ENCODE data around the gene PCNT. TPM values are rescaled to one million over a fixed set of nuclear protein-coding genes. Genes with fewer than 3 reads are reported as not detected.

PCNT gene
- polyA plus RNA-seq, 1 donor from 2014 or later = 28.2 TPM

- Histone ChIP-seq H3K9me2 (ENCODE audit: insufficient read depth, low read length) (no peaks in the 10 kb centered on the region), H3K79me2 (replicated peaks; ENCODE audit: insufficient read depth, low read length) (no peaks in the 10 kb centered on the region), H3K4me2 (ENCODE audit: low read length) (no peak overlapping the region), H3K27me3 (ENCODE audit: insufficient read depth, low read depth, low read length) (no peaks in the 10 kb centered on the region), H4K20me1 (ENCODE audit: insufficient read depth) (no peaks in the 10 kb centered on the region), H3K9ac (ENCODE audit: low read length) (no peak overlapping the region), H3K9me3 (ENCODE audit: low read length) (no peaks in the 10 kb centered on the region), H3K4me3 (ENCODE audit: low read length) (no peak overlapping the region), H3K36me3 (ENCODE audit: insufficient read depth, low read length) (no peaks in the 10 kb centered on the region), H2AFZ (ENCODE audit: low read depth, low read length) (no peak overlapping the region), H3K27ac (ENCODE audit: low read length) (no peak overlapping the region), H3F3A (ENCODE audit: insufficient read depth, low read length, poor library complexity, severe bottlenecking) (no peaks in the 10 kb centered on the region)
- TF ChIP-seq EZH2 (IDR thresholded peaks at IDR 0.05; ENCODE audit: borderline replicate concordance, insufficient read depth, low read length, poor library complexity, severe bottlenecking) (no peak), RAD21 (conservative IDR thresholded peaks at IDR 0.05) (no peak), MXI1 (conservative IDR thresholded peaks at IDR 0.05; ENCODE audit: poor library complexity, severe bottlenecking) (no peak), SMC3 (conservative IDR thresholded peaks at IDR 0.05; ENCODE audit: poor library complexity) (no peak), POLR2AphosphoS5 (IDR thresholded peaks at IDR 0.05) (no peak), TAF1 (IDR thresholded peaks at IDR 0.05; ENCODE audit: low read depth) (no peak), CTCF (IDR thresholded peaks at IDR 0.05; ENCODE audit: poor library complexity, severe bottlenecking) (no peak), EP300 (conservative IDR thresholded peaks at IDR 0.05; ENCODE audit: poor library complexity, severe bottlenecking) (no peak), REST (IDR thresholded peaks at IDR 0.05; ENCODE audit: borderline replicate concordance) (no peak)
Observed at GRCh38 chr21:46357684-46358425, 33.9 kb downstream of the PCNT start.

- H2AFZ ChIP-seq (ENCODE audit: low read depth, low read length) = no peak overlapping the region
- H3F3A ChIP-seq (ENCODE audit: insufficient read depth, low read length, poor library complexity, severe bottlenecking) = no peaks in the 10 kb centered on the region
- no peaks in the 10 kb centered on the region for H3K27me3 ChIP-seq (ENCODE audit: insufficient read depth, low read depth, low read length)
- no peaks in the 10 kb centered on the region for H3K79me2 ChIP-seq (replicated peaks; ENCODE audit: insufficient read depth, low read length)
- no peaks in the 10 kb centered on the region for H3K9me3 ChIP-seq (ENCODE audit: low read length)
- no peak overlapping the region for H3K9ac ChIP-seq (ENCODE audit: low read length)
- no peak overlapping the region for H3K27ac ChIP-seq (ENCODE audit: low read length)
- no peaks in the 10 kb centered on the region for H4K20me1 ChIP-seq (ENCODE audit: insufficient read depth)
- H3K4me2 ChIP-seq (ENCODE audit: low read length) = no peak overlapping the region
- H3K36me3 ChIP-seq (ENCODE audit: insufficient read depth, low read length) = no peaks in the 10 kb centered on the region
- TF ChIP-seq TAF1 (IDR thresholded peaks at IDR 0.05; ENCODE audit: low read depth) (no peak), CTCF (IDR thresholded peaks at IDR 0.05; ENCODE audit: poor library complexity, severe bottlenecking) (no peak), EZH2 (IDR thresholded peaks at IDR 0.05; ENCODE audit: borderline replicate concordance, insufficient read depth, low read length, poor library complexity, severe bottlenecking) (no peak), EP300 (conservative IDR thresholded peaks at IDR 0.05; ENCODE audit: poor library complexity, severe bottlenecking) (no peak), REST (IDR thresholded peaks at IDR 0.05; ENCODE audit: borderline replicate concordance) (no peak), RAD21 (conservative IDR thresholded peaks at IDR 0.05) (no peak), MXI1 (conservative IDR thresholded peaks at IDR 0.05; ENCODE audit: poor library complexity, severe bottlenecking) (no peak), POLR2AphosphoS5 (IDR thresholded peaks at IDR 0.05) (no peak), SMC3 (conservative IDR thresholded peaks at IDR 0.05; ENCODE audit: poor library complexity) (no peak)
- no peaks in the 10 kb centered on the region for H3K9me2 ChIP-seq (ENCODE audit: insufficient read depth, low read length)
- H3K4me3 ChIP-seq (ENCODE audit: low read length) = no peak overlapping the region
Observed at GRCh38 chr21:46361176-46361575, 37.2 kb downstream of the PCNT start.
